ENCODE data around the gene OCLN. TPM values are rescaled to one million over a fixed set of nuclear protein-coding genes. Genes with fewer than 3 reads are reported as not detected.
"Not testable (repeated sequence)": the region's sequence is repeated elsewhere in the genome, so short reads cannot be mapped to it uniquely, and the experiment has no call there.

OCLN gene
- total RNA-seq, 1 experiment from 2014 or later, result 9.0 TPM

DNA sequence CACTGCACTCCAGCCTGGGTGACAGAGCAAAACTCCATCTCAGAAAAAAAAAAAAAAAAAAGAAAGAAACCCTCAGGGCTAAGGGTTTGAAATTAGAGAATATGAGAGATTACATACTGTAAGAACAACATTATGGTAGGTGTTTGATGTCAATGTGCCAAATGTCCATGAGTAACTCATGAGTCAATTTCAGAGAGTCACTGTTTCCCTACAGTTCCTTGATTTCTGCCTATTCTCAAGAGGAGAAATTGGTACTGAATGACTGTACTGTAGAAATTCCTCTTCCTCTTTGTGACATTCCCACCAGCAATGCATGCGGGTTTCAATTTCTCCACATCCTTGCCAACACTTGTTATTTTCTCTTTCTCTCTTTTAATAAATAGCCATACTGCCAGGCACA, 42.5 kb upstream of the OCLN start:
- ChIA-PET POLR2A (no interaction called here), CTCF (interaction anchor here (0.6 to 0.7 kb wide), 3 partner anchors 25 to 187 kb away, joined by 3 read pairs; no protein-coding TSS in a partner anchor)
- DNase-seq (ENCODE audit: unreplicated experiment), result peak; percentile 93
- Mint-ChIP-seq H3K4me1 (ENCODE audit: insufficient read depth, unreplicated experiment) (peaks cover 5% of the 10 kb centered on the region), H3K9me3 (ENCODE audit: unreplicated experiment) (no peaks in the 10 kb centered on the region), H3K4me3 (ENCODE audit: unreplicated experiment) (no peak overlapping the region), H3K27ac (ENCODE audit: low read depth, unreplicated experiment) (no peak overlapping the region), H3K27me3 (ENCODE audit: insufficient read depth, unreplicated experiment) (no peaks in the 10 kb centered on the region), H3K36me3 (ENCODE audit: insufficient read depth, unreplicated experiment) (no peaks in the 10 kb centered on the region)
- TF ChIP-seq, protein P1, sequence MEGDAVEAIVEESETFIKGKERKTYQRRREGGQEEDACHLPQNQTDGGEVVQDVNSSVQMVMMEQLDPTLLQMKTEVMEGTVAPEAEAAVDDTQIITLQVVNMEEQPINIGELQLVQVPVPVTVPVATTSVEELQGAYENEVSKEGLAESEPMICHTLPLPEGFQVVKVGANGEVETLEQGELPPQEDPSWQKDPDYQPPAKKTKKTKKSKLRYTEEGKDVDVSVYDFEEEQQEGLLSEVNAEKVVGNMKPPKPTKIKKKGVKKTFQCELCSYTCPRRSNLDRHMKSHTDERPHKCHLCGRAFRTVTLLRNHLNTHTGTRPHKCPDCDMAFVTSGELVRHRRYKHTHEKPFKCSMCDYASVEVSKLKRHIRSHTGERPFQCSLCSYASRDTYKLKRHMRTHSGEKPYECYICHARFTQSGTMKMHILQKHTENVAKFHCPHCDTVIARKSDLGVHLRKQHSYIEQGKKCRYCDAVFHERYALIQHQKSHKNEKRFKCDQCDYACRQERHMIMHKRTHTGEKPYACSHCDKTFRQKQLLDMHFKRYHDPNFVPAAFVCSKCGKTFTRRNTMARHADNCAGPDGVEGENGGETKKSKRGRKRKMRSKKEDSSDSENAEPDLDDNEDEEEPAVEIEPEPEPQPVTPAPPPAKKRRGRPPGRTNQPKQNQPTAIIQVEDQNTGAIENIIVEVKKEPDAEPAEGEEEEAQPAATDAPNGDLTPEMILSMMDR (IDR thresholded peaks at IDR 0.05; ENCODE audit: unreplicated experiment), result no peak
- BruUV-seq (replicated peaks), result no TSS peak
- intact Hi-C loops (cut with micrococcal nuclease), result no loop called here

DNA sequence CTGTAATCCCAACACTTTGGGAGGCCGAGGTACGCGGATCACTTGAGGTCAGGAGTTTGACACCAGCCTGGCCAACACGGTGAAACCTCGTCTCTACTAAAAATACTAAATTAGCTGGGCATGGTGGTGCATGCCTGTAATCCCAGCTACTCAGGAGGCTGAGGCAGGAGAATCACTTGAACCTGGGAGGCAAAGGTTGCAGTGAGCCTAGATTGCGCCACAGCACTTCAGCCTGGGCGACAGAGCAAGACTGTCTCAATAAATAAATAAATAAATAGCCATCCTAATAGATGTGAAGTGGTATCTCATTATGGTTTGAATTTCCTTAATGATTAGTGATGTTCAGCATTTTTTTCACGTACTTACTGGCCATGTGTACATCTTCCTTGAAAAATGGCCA, 42.1 kb upstream of the OCLN start:
- CTCF ChIA-PET, result interaction anchor here (0.6 kb wide), 2 partner anchors 26 to 60 kb away, joined by 3 to 4 read pairs; no protein-coding TSS in a partner anchor
- peak; percentile 19 for DNase-seq (ENCODE audit: unreplicated experiment)
- H3K4me3 Mint-ChIP-seq (ENCODE audit: unreplicated experiment); intact Hi-C loops (cut with micrococcal nuclease); BruUV-seq (replicated peaks); H3K9me3 Mint-ChIP-seq (ENCODE audit: unreplicated experiment); H3K27me3 Mint-ChIP-seq (ENCODE audit: insufficient read depth, unreplicated experiment); H3K4me1 Mint-ChIP-seq (ENCODE audit: insufficient read depth, unreplicated experiment); H3K27ac Mint-ChIP-seq (ENCODE audit: low read depth, unreplicated experiment); POLR2A ChIA-PET; H3K36me3 Mint-ChIP-seq (ENCODE audit: insufficient read depth, unreplicated experiment): not testable (repeated sequence)

DNA sequence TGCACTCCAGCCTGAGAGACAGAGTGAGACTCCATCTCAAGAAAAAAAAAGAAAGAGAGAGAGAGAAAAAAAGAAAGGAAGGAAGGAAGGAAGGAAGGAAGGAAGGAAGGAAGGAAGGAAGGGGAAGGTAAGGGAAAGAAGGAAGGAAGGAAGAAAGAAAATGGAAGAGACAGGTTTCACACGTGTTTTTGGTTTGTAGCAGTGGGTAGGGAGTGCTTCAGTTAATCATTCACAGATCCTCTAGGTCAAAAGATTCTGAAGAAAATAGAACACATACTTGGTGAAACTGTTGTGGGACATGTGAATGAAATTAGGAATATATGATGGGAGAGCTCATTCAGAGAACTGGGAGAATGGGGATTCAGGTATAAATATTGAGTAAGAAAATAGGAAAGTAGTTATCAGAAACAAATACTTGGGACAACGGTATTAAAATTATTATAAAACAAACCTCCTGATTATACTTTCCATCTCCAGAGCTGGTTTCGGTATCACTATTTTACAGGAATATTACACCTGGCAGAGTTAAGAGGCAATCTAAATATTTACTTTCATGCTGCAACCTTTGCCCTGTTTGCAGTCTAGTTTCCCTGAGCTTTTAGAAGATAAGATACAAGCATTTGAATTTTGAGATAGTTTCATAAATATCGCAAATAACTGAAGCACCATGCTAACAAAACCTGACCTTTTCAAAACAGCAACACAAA, 40.5 kb upstream of the OCLN start:
- TF ChIP-seq, protein P1 (IDR thresholded peaks at IDR 0.05; ENCODE audit: unreplicated experiment), result no peak
- Mint-ChIP-seq H3K9me3 (ENCODE audit: unreplicated experiment) (no peaks in the 10 kb centered on the region), H3K4me1 (ENCODE audit: insufficient read depth, unreplicated experiment) (peaks cover 5% of the 10 kb centered on the region), H3K27ac (ENCODE audit: low read depth, unreplicated experiment) (no peak overlapping the region), H3K27me3 (ENCODE audit: insufficient read depth, unreplicated experiment) (no peaks in the 10 kb centered on the region), H3K4me3 (ENCODE audit: unreplicated experiment) (no peak overlapping the region), H3K36me3 (ENCODE audit: insufficient read depth, unreplicated experiment) (no peaks in the 10 kb centered on the region)
- ChIA-PET CTCF (interaction anchor here (0.6 kb wide), 1 partner anchor 60 kb away, joined by 4 read pairs; no protein-coding TSS in a partner anchor), POLR2A (interaction anchor here (1.0 kb wide), 1 partner anchor 294 kb away, joined by 4 read pairs; no protein-coding TSS in a partner anchor)
- no TSS peak for BruUV-seq (replicated peaks)
- no peak for DNase-seq (ENCODE audit: unreplicated experiment)
- intact Hi-C loops (cut with micrococcal nuclease), result no loop called here

DNA sequence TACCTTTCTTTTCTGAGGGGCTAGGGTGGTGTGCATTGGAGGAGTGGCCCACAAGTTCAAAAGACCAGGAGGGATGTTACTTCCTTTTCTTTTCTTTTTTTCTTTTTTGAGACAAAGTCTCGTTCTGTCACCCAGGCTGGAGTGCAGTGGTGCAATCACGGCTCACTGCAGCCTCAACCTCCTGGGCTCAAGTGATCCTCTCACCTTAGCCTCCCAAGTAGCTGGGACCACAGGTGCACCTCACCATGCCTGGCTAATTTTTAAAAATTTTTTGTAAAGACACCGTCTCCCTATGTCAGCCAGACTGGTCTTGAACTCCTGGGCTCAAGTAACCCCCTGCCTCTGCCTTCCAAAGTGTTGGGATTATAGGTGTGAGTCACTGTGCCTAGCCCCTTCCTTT, 39.1 kb upstream of the OCLN start:
- DNase-seq (ENCODE audit: unreplicated experiment); H3K36me3 Mint-ChIP-seq (ENCODE audit: insufficient read depth, unreplicated experiment); H3K4me3 Mint-ChIP-seq (ENCODE audit: unreplicated experiment); POLR2A ChIA-PET; intact Hi-C loops (cut with micrococcal nuclease); BruUV-seq (replicated peaks); H3K9me3 Mint-ChIP-seq (ENCODE audit: unreplicated experiment); H3K27ac Mint-ChIP-seq (ENCODE audit: low read depth, unreplicated experiment); H3K27me3 Mint-ChIP-seq (ENCODE audit: insufficient read depth, unreplicated experiment); H3K4me1 Mint-ChIP-seq (ENCODE audit: insufficient read depth, unreplicated experiment): not testable (repeated sequence)
- CTCF ChIA-PET, result interaction anchor here (0.7 kb wide), 1 partner anchor 1946 kb away, joined by 3 read pairs; no protein-coding TSS in a partner anchor

DNA sequence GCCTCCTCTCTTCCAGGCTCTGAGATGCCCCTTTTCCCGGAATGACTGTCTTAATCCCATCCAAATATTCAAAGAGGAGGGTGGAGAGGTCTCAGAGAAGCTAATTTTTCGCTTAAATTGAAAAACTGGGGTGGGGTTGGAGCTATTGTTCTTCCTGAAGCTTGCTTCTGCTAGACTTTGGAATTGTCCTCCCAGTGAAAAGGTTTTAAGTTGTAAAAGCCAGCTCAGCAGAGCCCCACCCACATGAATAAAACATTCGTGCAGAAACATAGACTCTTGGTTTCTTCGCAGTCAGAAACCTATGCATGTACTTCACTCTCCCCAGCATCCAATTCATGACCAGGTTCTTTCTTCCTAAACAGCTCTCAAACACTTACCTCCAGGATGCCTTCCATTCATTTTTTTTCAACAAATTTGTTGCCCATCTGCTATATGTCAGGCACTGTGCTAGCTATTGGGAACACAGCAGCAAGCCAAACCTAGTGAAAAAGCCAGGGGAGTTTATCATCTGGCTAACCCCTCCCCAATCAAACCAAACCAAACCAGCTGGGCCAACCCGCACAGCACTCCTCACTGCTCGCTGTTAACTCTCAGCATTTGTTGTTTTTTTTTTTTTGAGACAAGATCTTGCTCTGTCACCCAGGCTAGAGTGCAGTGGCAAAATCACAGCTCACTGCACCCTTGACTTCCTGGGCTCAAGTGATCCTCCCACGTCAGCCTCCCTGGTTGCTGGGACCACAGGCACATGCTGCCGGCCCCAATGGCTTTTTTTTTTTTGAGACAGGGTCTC, 37.9 kb upstream of the OCLN start:
- POLR2A ChIA-PET, result interaction anchor here (0.7 kb wide), 1 partner anchor 44 kb away, joined by 3 read pairs; no protein-coding TSS in a partner anchor
- Mint-ChIP-seq H3K4me1 (ENCODE audit: insufficient read depth, unreplicated experiment) (peaks cover 5% of the 10 kb centered on the region), H3K27me3 (ENCODE audit: insufficient read depth, unreplicated experiment) (no peaks in the 10 kb centered on the region), H3K4me3 (ENCODE audit: unreplicated experiment) (no peak overlapping the region), H3K27ac (ENCODE audit: low read depth, unreplicated experiment) (no peak overlapping the region), H3K9me3 (ENCODE audit: unreplicated experiment) (no peaks in the 10 kb centered on the region), H3K36me3 (ENCODE audit: insufficient read depth, unreplicated experiment) (no peaks in the 10 kb centered on the region)
- BruUV-seq (replicated peaks), result no TSS peak
- DNase-seq (ENCODE audit: unreplicated experiment), result no peak
- intact Hi-C loops (cut with micrococcal nuclease), result no loop called here
- CTCF ChIA-PET, result interaction anchor here (1.2 kb wide), 1 partner anchor 15 kb away, joined by 3 read pairs; no protein-coding TSS in a partner anchor
- TF ChIP-seq, protein P1 (IDR thresholded peaks at IDR 0.05; ENCODE audit: unreplicated experiment), result no peak

DNA sequence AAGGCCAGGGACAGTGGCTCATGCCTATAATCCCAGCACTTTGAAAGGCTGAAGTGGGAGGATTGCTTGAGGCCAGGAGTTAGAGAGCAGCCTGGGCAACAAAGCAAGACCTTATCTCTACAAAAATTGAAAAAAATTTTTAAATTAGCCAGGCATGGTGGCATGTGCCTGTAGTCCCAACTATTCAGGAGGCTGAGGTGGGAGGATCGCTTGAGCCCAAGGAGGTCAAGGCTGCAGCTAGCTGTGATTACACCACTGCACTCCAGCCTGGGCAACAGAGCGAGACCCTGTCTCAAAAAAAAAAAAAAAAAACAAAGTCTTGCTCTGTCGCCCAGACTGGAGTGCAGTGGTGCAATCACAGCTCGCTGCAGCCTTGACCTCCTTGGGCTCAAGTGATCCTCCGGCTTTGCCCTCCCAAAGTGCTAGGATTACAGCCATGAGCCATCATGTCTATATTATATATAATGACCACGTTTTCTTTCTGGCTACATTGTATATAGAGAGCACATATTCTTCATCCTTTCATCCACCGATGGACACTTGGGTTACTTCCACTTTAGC, 37.1 kb upstream of the OCLN start:
- intact Hi-C loops (cut with micrococcal nuclease); H3K36me3 Mint-ChIP-seq (ENCODE audit: insufficient read depth, unreplicated experiment); H3K9me3 Mint-ChIP-seq (ENCODE audit: unreplicated experiment); DNase-seq (ENCODE audit: unreplicated experiment); BruUV-seq (replicated peaks); H3K27me3 Mint-ChIP-seq (ENCODE audit: insufficient read depth, unreplicated experiment); H3K27ac Mint-ChIP-seq (ENCODE audit: low read depth, unreplicated experiment); CTCF ChIA-PET; H3K4me3 Mint-ChIP-seq (ENCODE audit: unreplicated experiment); POLR2A ChIA-PET; H3K4me1 Mint-ChIP-seq (ENCODE audit: insufficient read depth, unreplicated experiment): not testable (repeated sequence)

Measured in MCF 10A (cell line).